Tibial artery (tissue), 4 donors: ENCODE results near the gene DDI1.

Source experiments
- DNase-seq, 2 donors: peaks; one replicate each; pipeline ENCODE4 v3.0.0-alpha.2; 2019
- H3K27ac ChIP-seq, 2 donors: fragments of 200-600 bp; sonication (generic) in 1 of 2; 1 replicate in 1 of 2; 2 replicates in 1 of 2; pipeline ENCODE4 v1.5.1; 2018 to 2019; ENCODE audit warnings: mild to moderate bottlenecking in 1 of 2
- H3K27me3 ChIP-seq, 2 donors: fragments of 200-600 bp; sonication (generic) in 1 of 2; one replicate each; pipeline versions ENCODE4 v1.5.1 to v1.6.0; 2016 to 2019
- H3K36me3 ChIP-seq, 3 donors: fragments of 200-600 bp; sonication (generic) in 2 of 3; one replicate each; pipeline ENCODE4 v1.5.1; 2016 to 2019; ENCODE audit warnings: mild to moderate bottlenecking in 2 of 3
- H3K4me1 ChIP-seq, 4 donors: fragments of 200-600 bp; sonication (generic) in 2 of 4; 1 replicate in 3 of 4; 2 replicates in 1 of 4; pipeline ENCODE4 v1.5.1; 2016 to 2019
- H3K4me3 ChIP-seq, 2 donors: fragments of 200-600 bp; sonication (generic) in 1 of 2; 1 replicate in 1 of 2; 2 replicates in 1 of 2; pipeline ENCODE4 v1.5.1; 2018 to 2019; ENCODE audit warnings: mild to moderate bottlenecking in 2 of 2
- H3K9me3 ChIP-seq, 3 donors: fragments of 200-600 bp; sonication (generic) in 1 of 3; one replicate each; pipeline ENCODE4 v1.5.1; 2016 to 2019
- intact Hi-C: fragments of 100-400 bp; cut with DNase I; formaldehyde crosslinking; loops from one replicate; pipeline ENCODE4 v1.15.0; 2023; ENCODE audit warnings: low total_unique reads
- TF ChIP-seq, protein P1 (sequence below), 2 experiments: fragments of 200-600 bp in 1 of 2; fragments of 450-650 bp in 1 of 2; IDR thresholded peaks; one replicate each; pipeline ENCODE4 v1.5.1; 2017 to 2019; ENCODE audit warnings: antibody characterized with exemption in 2 of 2, mild to moderate bottlenecking in 1 of 2, moderate library complexity in 1 of 2

DDI1 gene

DNA sequence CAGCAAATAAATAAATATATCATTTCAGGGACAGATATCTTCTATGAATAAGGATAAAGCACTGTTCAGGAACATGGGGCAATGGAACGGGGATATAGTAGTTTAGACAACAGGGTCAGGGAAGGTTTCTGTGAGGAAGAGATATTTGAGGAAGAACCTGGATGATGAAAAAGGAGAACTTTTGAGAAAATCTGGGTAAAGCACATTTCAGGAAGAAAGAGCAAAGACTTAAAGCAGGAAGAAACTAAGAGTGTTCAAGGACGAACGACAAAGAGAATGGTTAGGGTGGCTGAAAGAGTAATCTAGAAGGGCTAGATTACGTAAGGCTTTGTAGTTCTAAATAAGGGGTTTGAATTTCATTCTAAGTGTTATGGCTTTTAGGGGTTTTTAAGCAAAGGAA lies 12.7 kb downstream of the DDI1 start:
- Histone ChIP-seq H3K4me3 (no peak overlapping the region), H3K9me3 (no peaks in the 10 kb centered on the region), H3K27ac (no peak overlapping the region), H3K36me3 (no peaks in the 10 kb centered on the region), H3K4me1 (no peaks in the 10 kb centered on the region), H3K27me3 (no peaks in the 10 kb centered on the region)
- TF ChIP-seq, protein P1, sequence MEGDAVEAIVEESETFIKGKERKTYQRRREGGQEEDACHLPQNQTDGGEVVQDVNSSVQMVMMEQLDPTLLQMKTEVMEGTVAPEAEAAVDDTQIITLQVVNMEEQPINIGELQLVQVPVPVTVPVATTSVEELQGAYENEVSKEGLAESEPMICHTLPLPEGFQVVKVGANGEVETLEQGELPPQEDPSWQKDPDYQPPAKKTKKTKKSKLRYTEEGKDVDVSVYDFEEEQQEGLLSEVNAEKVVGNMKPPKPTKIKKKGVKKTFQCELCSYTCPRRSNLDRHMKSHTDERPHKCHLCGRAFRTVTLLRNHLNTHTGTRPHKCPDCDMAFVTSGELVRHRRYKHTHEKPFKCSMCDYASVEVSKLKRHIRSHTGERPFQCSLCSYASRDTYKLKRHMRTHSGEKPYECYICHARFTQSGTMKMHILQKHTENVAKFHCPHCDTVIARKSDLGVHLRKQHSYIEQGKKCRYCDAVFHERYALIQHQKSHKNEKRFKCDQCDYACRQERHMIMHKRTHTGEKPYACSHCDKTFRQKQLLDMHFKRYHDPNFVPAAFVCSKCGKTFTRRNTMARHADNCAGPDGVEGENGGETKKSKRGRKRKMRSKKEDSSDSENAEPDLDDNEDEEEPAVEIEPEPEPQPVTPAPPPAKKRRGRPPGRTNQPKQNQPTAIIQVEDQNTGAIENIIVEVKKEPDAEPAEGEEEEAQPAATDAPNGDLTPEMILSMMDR (IDR thresholded peaks at IDR 0.05): no peak
- intact Hi-C loops: no loop called here
- DNase-seq: no peak

DNA sequence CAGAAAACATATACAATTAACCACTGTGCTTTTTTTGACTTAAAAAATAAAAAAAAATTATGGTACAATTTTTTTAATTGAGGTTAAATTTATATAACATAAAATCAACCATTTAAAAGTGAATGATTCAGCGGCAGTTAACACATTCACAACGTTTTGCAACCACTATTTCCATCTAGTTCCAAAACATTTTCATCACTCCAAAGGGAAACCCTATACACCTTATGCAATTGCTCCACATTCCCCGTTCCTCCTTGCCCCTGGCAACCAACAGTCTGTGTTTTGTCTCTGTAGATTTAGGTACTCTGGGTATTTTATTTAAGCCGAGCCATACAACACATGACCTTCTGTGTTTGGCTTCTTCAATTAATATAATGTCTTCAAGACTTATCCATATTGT lies 15.3 kb downstream of the DDI1 start:
- no peaks in the 10 kb centered on the region for H3K27me3 ChIP-seq
- intact Hi-C loops: no loop called here
- TF ChIP-seq, protein P1 (IDR thresholded peaks at IDR 0.05): no peak
- no peak overlapping the region for H3K4me3 ChIP-seq
- no peaks in the 10 kb centered on the region for H3K9me3 ChIP-seq
- H3K4me1 ChIP-seq: no peaks in the 10 kb centered on the region
- H3K27ac ChIP-seq: no peak overlapping the region
- DNase-seq: no peak
- no peaks in the 10 kb centered on the region for H3K36me3 ChIP-seq

DNA sequence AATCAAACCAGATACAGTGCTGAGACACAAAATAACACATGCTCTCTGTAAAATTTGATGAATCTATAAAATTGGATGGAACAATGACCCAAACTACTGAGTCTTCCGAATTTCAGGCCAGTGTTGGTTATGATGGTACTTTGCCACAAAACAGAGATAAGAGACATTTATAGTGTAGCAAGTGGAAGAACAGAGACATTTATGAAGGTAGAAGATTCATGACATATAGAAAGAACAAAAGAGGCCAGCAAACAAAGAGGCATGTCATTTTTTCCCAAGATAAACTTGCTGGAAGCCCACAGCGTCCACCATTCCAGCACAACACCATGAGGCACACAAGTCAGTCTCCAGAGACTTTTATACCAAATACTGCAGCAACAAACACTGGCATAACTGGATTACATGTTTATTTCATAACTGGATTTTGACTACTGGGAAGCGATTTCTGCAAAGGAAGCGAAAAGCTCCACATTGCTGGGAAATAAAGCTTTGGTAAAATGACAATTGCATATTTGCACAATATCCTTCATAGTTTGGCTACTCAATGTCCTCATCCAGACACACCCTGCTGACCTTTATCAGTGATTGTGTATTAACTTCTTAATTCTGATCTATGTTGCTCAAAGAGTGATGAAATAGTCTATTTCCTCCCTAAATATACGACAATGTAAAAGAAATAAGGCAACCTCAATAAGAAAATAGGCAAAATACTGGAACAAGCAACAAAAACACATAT lies 17.5 kb downstream of the DDI1 start:
- TF ChIP-seq, protein P1 (IDR thresholded peaks at IDR 0.05): no peak
- Histone ChIP-seq H3K27ac (no peak overlapping the region), H3K36me3 (no peaks in the 10 kb centered on the region), H3K27me3 (no peaks in the 10 kb centered on the region), H3K4me1 (no peaks in the 10 kb centered on the region), H3K9me3 (no peaks in the 10 kb centered on the region), H3K4me3 (no peak overlapping the region)
- intact Hi-C loops: no loop called here
- DNase-seq: no peak

DNA sequence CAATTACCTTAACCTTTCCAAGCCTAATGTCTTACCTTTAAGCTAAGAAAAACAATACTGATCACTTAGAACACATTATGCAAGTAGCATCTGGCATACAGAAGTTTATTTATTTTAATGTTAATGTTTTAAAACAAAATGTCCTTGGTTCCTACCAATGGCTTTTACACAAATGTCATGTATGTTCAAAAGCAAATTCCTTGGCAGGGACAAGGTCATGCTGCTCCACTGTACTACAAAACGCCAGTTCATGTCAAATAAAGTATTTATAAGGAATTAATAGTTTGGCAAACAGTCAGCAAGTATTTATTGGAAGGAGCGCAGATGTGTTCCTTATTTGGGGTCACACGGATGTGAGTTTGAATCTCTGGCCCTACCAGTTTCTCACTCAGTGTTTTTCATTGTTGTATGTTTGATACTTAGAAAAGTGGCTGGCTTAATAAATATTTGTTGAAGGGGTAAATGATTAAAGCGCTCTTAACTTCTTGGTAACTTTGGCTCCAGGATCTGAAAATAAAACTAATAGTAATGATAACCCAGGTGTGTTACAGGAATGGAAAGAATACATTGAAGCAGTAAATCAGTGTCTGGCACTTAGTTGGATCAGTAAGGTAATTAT lies 18.6 kb downstream of the DDI1 start:
- no peaks in the 10 kb centered on the region for H3K36me3 ChIP-seq
- H3K4me3 ChIP-seq: no peak overlapping the region
- no peaks in the 10 kb centered on the region for H3K4me1 ChIP-seq
- DNase-seq: no peak
- TF ChIP-seq, protein P1 (IDR thresholded peaks at IDR 0.05): no peak
- no peaks in the 10 kb centered on the region for H3K9me3 ChIP-seq
- H3K27ac ChIP-seq: no peak overlapping the region
- intact Hi-C loops: no loop called here
- H3K27me3 ChIP-seq: no peaks in the 10 kb centered on the region

DNA sequence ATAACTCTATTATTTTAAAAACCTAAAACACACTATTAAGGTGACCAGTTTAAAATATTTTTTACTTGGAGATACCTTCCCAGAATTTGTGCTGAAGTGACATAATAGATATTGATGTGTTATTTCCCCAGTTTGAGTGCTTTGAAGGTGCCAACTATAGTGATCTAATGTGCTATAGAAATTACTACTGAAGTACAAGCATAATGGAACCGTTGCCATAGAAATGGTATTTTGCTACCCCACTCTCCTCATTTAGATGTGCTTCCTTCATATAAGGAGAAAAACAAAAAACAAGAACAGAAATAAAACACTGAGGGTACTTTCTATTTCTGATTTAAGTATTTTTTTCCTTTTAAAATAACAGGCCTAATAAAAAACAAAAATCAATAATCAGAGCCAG lies 19.2 kb downstream of the DDI1 start:
- no peaks in the 10 kb centered on the region for H3K4me1 ChIP-seq
- H3K27me3 ChIP-seq: no peaks in the 10 kb centered on the region
- no peak overlapping the region for H3K27ac ChIP-seq
- H3K9me3 ChIP-seq: no peaks in the 10 kb centered on the region
- DNase-seq: no peak
- no peaks in the 10 kb centered on the region for H3K36me3 ChIP-seq
- H3K4me3 ChIP-seq: no peak overlapping the region
- intact Hi-C loops: no loop called here
- TF ChIP-seq, protein P1 (IDR thresholded peaks at IDR 0.05): no peak
